ENCODE measurements around the gene FHAD1.

Gene FHAD1

GRCh38 chr1:15246960-15247614 lies at the start of gene FHAD1:
FHAD1 (plus strand) TSS chr1:15247223; CDS start chr1:15251785, 4,562 bp downstream.
- peak; percentile 19 for DNase-seq

DNA sequence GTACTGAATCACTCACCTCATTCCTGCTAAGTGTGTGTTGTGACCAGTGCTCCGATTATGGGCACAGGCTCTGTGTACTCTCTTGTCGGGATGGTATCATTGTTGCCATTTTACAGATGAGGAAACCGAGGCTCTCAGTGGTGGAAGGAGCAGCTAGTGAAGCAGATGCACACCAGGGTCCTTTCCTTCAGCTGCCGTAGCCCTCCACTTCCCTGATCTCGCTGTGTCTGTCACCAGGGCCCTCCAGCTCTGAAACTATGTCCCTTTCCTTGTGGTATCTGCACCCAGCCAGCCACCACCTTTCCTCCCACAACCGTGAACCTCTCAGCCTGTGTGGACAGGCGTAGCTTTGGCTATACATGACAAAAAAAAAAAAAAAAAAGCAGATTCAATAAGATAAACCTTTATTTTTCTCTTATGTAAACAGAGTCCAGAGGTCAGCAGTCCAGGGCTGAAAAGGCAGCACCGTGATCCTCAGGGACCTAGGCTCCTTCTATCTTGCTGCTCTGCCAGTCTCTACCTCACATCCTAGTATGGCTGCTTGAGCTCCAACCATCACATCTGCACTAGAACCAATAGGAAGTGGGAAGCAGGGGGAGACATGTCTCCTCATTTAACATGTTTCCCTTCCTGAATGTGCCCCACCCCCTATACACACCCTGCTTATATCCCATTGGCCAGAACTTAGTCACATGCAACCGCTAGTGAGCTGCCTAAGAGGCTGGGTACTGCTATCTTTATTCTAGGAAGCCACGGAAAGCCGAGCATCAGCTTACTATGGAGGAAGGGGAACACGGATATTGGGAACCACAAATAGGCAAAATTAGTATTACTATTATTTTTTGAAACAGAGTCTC lies 49.2 kb upstream of the FHAD1 start:
- no peak for DNase-seq

DNA sequence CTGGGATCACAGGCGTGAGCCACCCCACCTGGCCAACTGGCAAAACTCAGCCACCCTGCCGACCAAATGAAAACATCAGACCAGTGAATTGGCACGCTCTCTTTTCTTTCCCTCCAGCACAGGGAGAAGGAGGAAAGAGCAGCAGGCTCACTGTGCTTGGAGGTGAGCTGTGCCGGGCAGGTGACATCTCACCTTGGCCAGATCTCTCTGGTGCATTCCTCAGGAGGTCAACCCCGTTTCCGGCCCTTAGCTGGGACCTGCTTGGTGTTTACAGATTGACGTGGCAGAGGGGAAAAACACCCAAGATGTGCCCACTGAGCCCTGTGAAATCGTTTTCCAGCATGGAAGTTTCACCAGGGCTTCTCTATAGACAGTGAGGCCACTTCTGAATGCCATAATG lies 48.3 kb upstream of the FHAD1 start:
- DNase-seq: no peak

- DNase-seq: no peak
These were observed 45.8 kb upstream of the FHAD1 start for GRCh38 chr1:15201221-15201620.

GRCh38 chr1:15201849-15202551 lies 45.0 kb upstream of the FHAD1 start:
- no peak for DNase-seq

GRCh38 chr1:15204931-15205330 lies 42.1 kb upstream of the FHAD1 start:
- no peak for DNase-seq

GRCh38 chr1:15205586-15206346 lies 41.3 kb upstream of the FHAD1 start:
- no peak for DNase-seq

DNA sequence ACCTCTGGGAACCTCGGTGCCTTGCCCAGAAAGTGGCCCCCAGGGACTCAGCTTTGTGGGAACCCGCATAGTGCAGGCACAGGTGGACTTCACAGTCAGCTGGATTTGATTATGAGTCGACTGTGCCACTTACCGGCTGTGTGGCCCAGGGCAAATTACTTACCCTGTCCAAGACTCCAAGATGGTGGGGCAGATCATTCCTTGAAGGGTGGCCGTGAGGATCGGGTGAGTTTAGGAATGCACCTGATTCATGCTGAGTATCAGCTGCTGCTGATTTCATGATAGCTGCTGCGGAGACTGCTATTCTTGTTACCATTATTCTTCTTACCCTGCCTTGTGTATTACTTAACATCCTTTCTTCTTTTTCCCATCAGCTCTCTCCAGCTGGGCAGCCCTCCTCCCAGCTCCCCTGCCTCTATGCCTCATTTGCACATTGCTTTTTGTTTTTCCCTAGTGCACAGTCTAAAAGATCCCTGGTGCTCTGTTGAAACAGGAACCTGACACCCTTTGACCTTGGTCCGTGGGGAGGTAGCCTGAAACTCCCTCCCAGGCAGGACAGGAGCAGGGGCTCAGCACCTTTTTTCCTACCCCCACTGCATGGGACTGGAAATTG lies 40.5 kb upstream of the FHAD1 start:
- DNase-seq: no peak

DNA sequence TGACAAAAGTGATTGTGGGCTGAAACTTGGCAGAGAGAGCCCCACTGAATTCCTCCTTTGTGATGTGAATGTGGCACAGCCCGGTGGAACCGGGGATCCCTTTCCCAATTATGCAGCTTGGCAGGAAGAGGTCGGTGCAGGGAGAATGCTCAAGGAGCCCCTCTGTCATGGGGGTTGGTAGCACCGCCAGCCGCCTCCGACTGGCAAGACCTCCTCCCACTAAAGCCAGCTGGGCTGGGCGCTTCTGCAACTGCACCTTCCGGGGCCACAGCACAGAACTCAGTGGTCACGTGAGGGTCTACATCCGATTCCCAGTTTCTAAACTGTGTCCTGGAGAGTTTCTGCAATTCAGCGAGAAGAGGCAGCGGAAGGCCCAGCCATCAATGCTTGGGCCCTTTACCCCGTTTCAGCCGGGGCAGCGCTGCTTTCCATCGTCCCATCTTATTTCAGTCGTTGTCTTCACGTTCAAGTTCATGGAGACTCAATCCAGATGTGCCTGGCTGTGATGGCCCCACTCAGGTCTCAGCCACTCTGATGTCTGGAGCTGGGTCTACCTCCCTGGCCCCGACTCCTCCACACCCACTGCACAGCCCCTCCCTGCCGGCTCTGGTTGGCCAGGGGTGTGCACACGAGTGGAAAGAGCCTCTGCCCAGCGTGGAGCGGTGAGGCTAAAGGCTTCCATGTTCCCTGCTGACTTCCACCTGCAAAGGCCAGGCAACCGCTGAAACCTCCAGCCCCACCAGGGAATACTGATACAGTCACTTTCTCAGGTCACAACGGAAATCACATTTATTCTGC lies 39.8 kb upstream of the FHAD1 start:
- DNase-seq: no peak

DNA sequence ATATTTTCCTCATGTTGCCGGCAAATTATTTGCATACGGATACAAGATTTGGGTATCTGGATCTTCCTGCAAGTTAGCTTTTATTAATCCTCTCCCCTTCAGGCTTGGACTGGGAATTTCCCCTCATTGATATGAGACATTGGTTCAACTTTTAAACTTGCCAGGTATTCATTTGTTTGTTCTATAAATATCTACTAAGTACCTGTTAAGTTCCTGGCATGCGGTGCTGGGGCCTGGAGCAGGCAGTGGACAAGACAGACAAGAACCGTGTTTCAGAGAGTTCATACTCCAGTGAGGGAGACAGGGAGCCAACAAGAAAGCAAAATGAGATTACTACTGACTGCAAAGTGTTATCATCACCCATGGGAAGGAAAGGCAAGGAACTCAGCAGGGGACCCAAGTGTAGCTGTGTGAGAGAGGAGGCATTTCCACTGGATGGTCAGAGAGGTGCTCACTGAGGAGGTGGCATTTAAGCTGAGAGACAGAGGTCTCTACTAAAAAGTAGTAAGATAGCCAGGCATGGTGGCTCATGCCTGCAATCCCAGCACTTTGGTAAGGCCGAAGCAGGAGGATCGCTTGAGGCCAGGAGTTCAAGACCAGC lies 39.1 kb upstream of the FHAD1 start:
- no peak for DNase-seq

GRCh38 chr1:15210651-15211375 lies 36.2 kb upstream of the FHAD1 start:
- DNase-seq: no peak

GRCh38 chr1:15211424-15211823 lies 35.6 kb upstream of the FHAD1 start:
- no peak for DNase-seq

GRCh38 chr1:15212216-15212953 lies 34.6 kb upstream of the FHAD1 start:
- no peak for DNase-seq

DNA sequence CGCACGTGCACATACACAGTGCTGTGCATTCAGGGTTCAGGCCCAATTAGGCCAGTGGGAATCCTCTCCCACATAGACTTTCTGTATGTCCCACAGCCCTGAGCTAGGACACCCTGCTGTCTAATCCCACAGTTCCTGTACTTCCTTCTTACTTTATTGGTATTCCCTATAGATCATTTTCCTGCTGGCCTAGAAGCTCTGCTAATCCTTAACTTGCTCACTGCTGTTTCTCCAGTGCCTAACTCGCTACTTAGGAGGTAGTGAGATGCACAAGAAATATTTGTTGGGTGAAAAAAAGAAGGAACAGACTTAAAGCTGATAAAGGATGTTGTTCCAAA lies 34.1 kb upstream of the FHAD1 start:
- no peak for DNase-seq

GRCh38 chr1:15213341-15213821 lies 33.6 kb upstream of the FHAD1 start:
- no peak for DNase-seq

DNA sequence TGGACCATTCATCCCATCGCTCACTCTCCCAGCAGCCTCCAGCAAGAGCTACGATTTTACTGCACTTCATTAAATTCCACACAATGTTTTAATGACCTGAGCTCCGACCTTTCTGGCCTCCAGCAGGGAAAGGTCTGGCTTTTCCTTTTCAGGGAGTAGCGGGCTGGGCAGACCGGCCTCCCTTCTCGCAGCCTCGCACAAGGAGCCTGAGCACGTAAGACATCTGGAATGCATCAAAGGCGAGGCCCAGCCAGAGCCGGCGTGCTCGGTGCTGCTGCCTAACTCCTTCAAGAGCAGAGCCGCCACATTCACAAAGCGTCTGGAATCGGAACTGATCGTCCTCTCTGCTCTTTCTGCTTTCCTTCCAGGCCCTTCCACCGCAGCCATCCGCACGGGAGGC lies 32.5 kb upstream of the FHAD1 start:
- no peak for DNase-seq

DNA sequence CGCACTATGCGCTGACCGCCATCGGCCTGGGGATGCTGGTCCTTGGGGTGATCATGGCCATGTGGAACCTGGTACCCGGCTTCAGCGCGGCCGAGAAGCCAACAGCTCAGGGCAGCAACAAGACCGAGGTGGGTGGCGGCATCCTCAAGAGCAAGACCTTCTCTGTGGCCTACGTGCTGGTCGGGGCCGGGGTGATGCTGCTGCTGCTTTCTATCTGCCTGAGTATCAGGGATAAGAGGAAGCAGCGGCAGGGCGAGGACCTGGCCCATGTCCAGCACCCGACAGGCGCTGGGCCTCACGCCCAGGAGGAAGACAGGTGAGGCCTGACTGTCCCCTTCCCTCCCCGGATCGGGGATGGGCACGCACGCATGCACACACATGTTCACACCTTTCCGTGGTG lies 31.9 kb upstream of the FHAD1 start:
- DNase-seq: no peak

DNA sequence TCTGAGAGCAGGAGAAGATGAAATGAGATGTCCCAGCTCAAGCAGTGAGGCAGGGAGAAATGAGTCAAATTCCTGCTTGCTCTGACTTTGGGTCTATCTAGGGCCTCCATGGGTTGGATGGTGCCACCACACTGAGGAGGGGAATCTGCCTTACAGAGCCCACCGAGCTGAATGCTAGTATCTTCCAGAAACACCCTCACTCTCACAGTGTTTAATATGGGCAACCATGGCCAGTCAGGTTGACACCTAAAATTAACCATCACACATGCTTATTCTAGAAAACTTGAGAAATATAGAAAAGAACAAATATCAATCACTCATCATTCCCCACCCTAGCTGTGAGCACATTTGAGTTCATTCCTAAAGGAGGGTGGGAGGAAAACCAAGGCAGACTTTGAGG lies 29.4 kb upstream of the FHAD1 start:
- DNase-seq: no peak

Data from activated CD4-positive, alpha-beta T cell treated with anti-CD3 and anti-CD28 coated beads for 1 hour (primary cell).